PC-3 (cell line): ENCODE results near the gene PAPOLG. TPM values are rescaled to one million over a fixed set of nuclear protein-coding genes. Genes with fewer than 3 reads are reported as not detected.

Source experiments
- ATAC-seq: fragments of 200-7000 bp; cut with Tn5 transposase; 2 replicates; pipeline ENCODE4 v1.9.1; 2020; ENCODE audit warnings: mild to moderate bottlenecking, moderate library complexity
- BruUV-seq: library from RNA; stranded (reverse); fragments of 400-500 nt; replicated peaks from 2 replicates; lab custom pipeline; 2021; lab: Mats Ljungman, UMichigan
- CTCF ChIA-PET: fragments of 300-600 bp; sonication (Branson Sonifier 250); formaldehyde crosslinking; loops from one replicate; lab custom pipeline; 2022; ENCODE audit warnings: antibody characterized with exemption; lab: Charles Lee
- POLR2A ChIA-PET: fragments of 300-600 bp; sonication (Branson Sonifier 250); formaldehyde crosslinking; loops from one replicate; lab custom pipeline; 2022; ENCODE audit warnings: antibody characterized with exemption; ENCODE audit not compliant: unreplicated experiment; lab: Charles Lee
- DNase-seq: peaks from one replicate; pipeline ENCODE4 v3.0.0-alpha.2; 2015
- H2AFZ ChIP-seq: fragments of 300-600 bp; sonication (generic); 2 replicates; pipeline ENCODE4 v1.6.0; 2016; ENCODE audit warnings: antibody characterized with exemption, low read length
- H3F3A ChIP-seq: fragments of 300-600 bp; sonication (generic); one replicate; pipeline ENCODE4 v1.6.0; 2017; ENCODE audit warnings: antibody characterized with exemption, low read length, control low read depth, mild to moderate bottlenecking; ENCODE audit not compliant: unreplicated experiment
- H3K27ac ChIP-seq: fragments of 300-600 bp; sonication (generic); 2 replicates; pipeline ENCODE4 v1.5.1; 2016; ENCODE audit warnings: mild to moderate bottlenecking, low read length
- H3K27me3 ChIP-seq: fragments of 300-600 bp; sonication (generic); 2 replicates; pipeline ENCODE4 v1.6.1; 2016; ENCODE audit warnings: low read length, mixed read lengths
- H3K36me3 ChIP-seq: fragments of 300-600 bp; sonication (generic); 2 replicates; pipeline ENCODE4 v1.6.1; 2016; ENCODE audit warnings: low read depth, mixed run types, low read length, mixed read lengths
- H3K4me1 ChIP-seq: fragments of 300-600 bp; sonication (generic); 2 replicates; pipeline ENCODE4 v1.5.1; 2016; ENCODE audit warnings: low read length; ENCODE audit not compliant: insufficient read depth
- H3K4me2 ChIP-seq: fragments of 300-600 bp; sonication (generic); 2 replicates; pipeline ENCODE4 v1.6.0; 2016; ENCODE audit warnings: low read length
- H3K4me3 ChIP-seq: fragments of 300-600 bp; sonication (generic); 2 replicates; pipeline ENCODE4 v1.5.1; 2016; ENCODE audit warnings: mild to moderate bottlenecking, low read length, mixed read lengths
- H3K79me2 ChIP-seq: fragments of 300-600 bp; sonication (generic); 2 replicates; pipeline ENCODE4 v1.6.1; 2017; ENCODE audit warnings: low read length, mixed read lengths
- H3K9ac ChIP-seq: fragments of 300-600 bp; sonication (generic); 2 replicates; pipeline ENCODE4 v1.6.0; 2016; ENCODE audit warnings: mild to moderate bottlenecking, low read length
- H3K9me2 ChIP-seq: fragments of 300-600 bp; sonication (generic); replicated peaks from 2 replicates; pipeline ENCODE4 v1.6.1; 2016; ENCODE audit warnings: mixed run types, low read length, mixed read lengths
- H3K9me3 ChIP-seq: fragments of 300-600 bp; sonication (generic); 2 replicates; pipeline ENCODE4 v1.6.1; 2016; ENCODE audit warnings: low read length, mixed read lengths
- H4K20me1 ChIP-seq: fragments of 300-600 bp; sonication (generic); 2 replicates; pipeline ENCODE4 v1.6.1; 2016; ENCODE audit warnings: low read length, mixed read lengths
- CTCF ChIP-seq: fragments of 300-600 bp; sonication (generic); conservative IDR thresholded peaks from 2 replicates; pipeline ENCODE4 v1.5.1; 2017; ENCODE audit warnings: antibody characterized with exemption, low read depth, mild to moderate bottlenecking, low read length
- EZH2 ChIP-seq: fragments of 300-600 bp; sonication (generic); IDR thresholded peaks from one replicate; pipeline ENCODE4 v1.6.1; 2017; ENCODE audit warnings: antibody characterized with exemption, mild to moderate bottlenecking, low read length; ENCODE audit not compliant: unreplicated experiment
- EZH2phosphoT487 ChIP-seq: fragments of 300-600 bp; sonication (generic); IDR thresholded peaks from 2 replicates; pipeline ENCODE4 v1.6.1; 2018; ENCODE audit warnings: mild to moderate bottlenecking, antibody characterized with exemption, low read length, borderline replicate concordance
- intact Hi-C: fragments of 100-400 bp; cut with micrococcal nuclease; formaldehyde crosslinking; loops from 2 replicates; pipeline ENCODE4 v1.9.0; 2023
- total RNA-seq: library from RNA; depleted of rRNA; stranded (reverse); fragments of >200 nt; gene quantifications from 2 replicates; pipeline ENCODE4 v1.2.3, GENCODE V29; 2014

The PAPOLG gene
- total RNA-seq, 1 experiment from 2014 or later: 7.1 TPM

- intact Hi-C loops: no loop called here
- DNase-seq: no peak
- ATAC-seq: no peak
- Histone ChIP-seq H3K9me2 (no peaks in the 10 kb centered on the region), H3K9me3 (no peaks in the 10 kb centered on the region), H3K4me2 (no peak overlapping the region), H3K9ac (no peak overlapping the region), H3K4me1 (no peaks in the 10 kb centered on the region), H3K27me3 (0 out of 2 replicates have a peak, but pooled peaks cover 3% of the 10 kb centered on the region), H2AFZ (no peak overlapping the region), H3K36me3 (no peaks in the 10 kb centered on the region), H4K20me1 (no peaks in the 10 kb centered on the region), H3K27ac (no peak overlapping the region), H3K4me3 (no peak overlapping the region), H3K79me2 (no peaks in the 10 kb centered on the region), H3F3A (no peaks in the 10 kb centered on the region)
- CTCF ChIA-PET: no interaction called here
- POLR2A ChIA-PET: no interaction called here
- BruUV-seq: no TSS peak
- TF ChIP-seq EZH2phosphoT487 (no peak), EZH2 (no peak), CTCF (no peak)
These were observed 63.2 kb downstream of the PAPOLG start for GRCh38 chr2:60819155-60819862.

GRCh38 chr2:60819936-60820335 is 63.9 kb downstream of the PAPOLG start:
- Histone ChIP-seq H3K27me3 (no peaks in the 10 kb centered on the region), H2AFZ (no peak overlapping the region), H3K9me3 (no peaks in the 10 kb centered on the region), H3K4me1 (no peaks in the 10 kb centered on the region), H3K4me2 (no peak overlapping the region), H3K9me2 (no peaks in the 10 kb centered on the region), H3K4me3 (no peak overlapping the region), H3K79me2 (no peaks in the 10 kb centered on the region), H3K9ac (no peak overlapping the region), H3F3A (no peaks in the 10 kb centered on the region), H4K20me1 (no peaks in the 10 kb centered on the region), H3K27ac (no peak overlapping the region), H3K36me3 (no peaks in the 10 kb centered on the region)
- POLR2A ChIA-PET: no interaction called here
- CTCF ChIA-PET: no interaction called here
- DNase-seq (no peak), ATAC-seq (no peak)
- BruUV-seq: no TSS peak
- no peak for TF ChIP-seq CTCF
- no peak for TF ChIP-seq EZH2
- intact Hi-C loops: no loop called here

- no peak for ATAC-seq
- no peak overlapping the region for H2AFZ ChIP-seq
- no peak overlapping the region for H3K27ac ChIP-seq
- no peak overlapping the region for H3K4me3 ChIP-seq
- no peak overlapping the region for H3K4me2 ChIP-seq
- H3K27me3 ChIP-seq: no peaks in the 10 kb centered on the region
- no TSS peak for BruUV-seq
- H3K9me2 ChIP-seq: no peaks in the 10 kb centered on the region
- H4K20me1 ChIP-seq: no peaks in the 10 kb centered on the region
- no peaks in the 10 kb centered on the region for H3F3A ChIP-seq
- H3K36me3 ChIP-seq: no peaks in the 10 kb centered on the region
- no peaks in the 10 kb centered on the region for H3K9me3 ChIP-seq
- TF ChIP-seq EZH2phosphoT487 (no peak), CTCF (no peak), EZH2 (no peak)
- no peak overlapping the region for H3K9ac ChIP-seq
- DNase-seq: no peak
- intact Hi-C loops: no loop called here
- POLR2A ChIA-PET: no interaction called here
- H3K4me1 ChIP-seq: no peaks in the 10 kb centered on the region
- CTCF ChIA-PET: interaction anchor here (0.6 kb wide), 1 partner anchor 244 kb away, joined by 7 read pairs; no protein-coding TSS in a partner anchor
- H3K79me2 ChIP-seq: no peaks in the 10 kb centered on the region
These were observed 64.5 kb downstream of the PAPOLG start for GRCh38 chr2:60820416-60821132.
